Naive thymus-derived CD4-positive, alpha-beta T cell (primary cell): ENCODE data around the gene CDC42BPB. TPM values are rescaled to one million over a fixed set of nuclear protein-coding genes. Genes with fewer than 3 reads are reported as not detected.

Experiments used
- ATAC-seq: fragments of 150-1000 bp; cut with Tn5 transposase; 2 replicates; pipeline ENCODE4 v1.10.0; 2021; ENCODE audit warnings: mild to moderate bottlenecking, moderate library complexity
- CTCF ChIA-PET: fragments of 350-600 bp; sonication (Branson Sonifier 250); formaldehyde crosslinking; loops from one replicate; lab custom pipeline; 2021; ENCODE audit warnings: antibody characterized with exemption; lab: Charles Lee
- POLR2A ChIA-PET: fragments of 350-600 bp; sonication (Branson Sonifier 250); formaldehyde crosslinking; loops from one replicate; lab custom pipeline; 2021; ENCODE audit warnings: antibody characterized with exemption, inconsistent platforms; lab: Charles Lee
- DNase-seq, 9 donors: peaks; one replicate each; pipeline versions ENCODE4 v3.0.0 to v3.0.0-alpha.2; 2020 to 2022; ENCODE audit warnings: mixed read lengths in 1 of 9
- H3K27ac ChIP-seq: one replicate; pipeline ENCODE4 v1.7.0; 2013; ENCODE audit warnings: mild to moderate bottlenecking, low read depth, low read length, moderate library complexity
- H3K27me3 ChIP-seq, 2 donors: one replicate each; pipeline ENCODE4 v1.7.0; 2013; ENCODE audit warnings: low read length in 2 of 2, mild to moderate bottlenecking in 2 of 2, moderate library complexity in 2 of 2; ENCODE audit not compliant: control insufficient read depth in 2 of 2, insufficient read depth in 2 of 2
- H3K36me3 ChIP-seq, 3 experiments: 1 replicate in 2 of 3; 2 replicates in 1 of 3; pipeline ENCODE4 v1.7.0; 2013; ENCODE audit warnings: low read length in 3 of 3, mild to moderate bottlenecking in 3 of 3, moderate library complexity in 1 of 3; ENCODE audit not compliant: insufficient read depth in 3 of 3, control insufficient read depth in 2 of 3
- H3K4me1 ChIP-seq, 2 donors: one replicate each; pipeline ENCODE4 v1.7.0; 2013; ENCODE audit warnings: low read length in 2 of 2, mild to moderate bottlenecking in 2 of 2, moderate library complexity in 1 of 2; ENCODE audit not compliant: control insufficient read depth in 2 of 2, insufficient read depth in 2 of 2
- H3K4me3 ChIP-seq: 2 replicates; pipeline ENCODE4 v1.7.0; 2013; ENCODE audit warnings: mild to moderate bottlenecking, low read length
- H3K9me3 ChIP-seq, 3 experiments: 1 replicate in 2 of 3; 2 replicates in 1 of 3; pipeline ENCODE4 v1.7.0; 2013; ENCODE audit warnings: low read length in 3 of 3; ENCODE audit not compliant: control insufficient read depth in 2 of 3
- H3K27ac Mint-ChIP-seq, 9 donors: one replicate each; pipeline ENCODE4 v1.8.0; 2020 to 2022; ENCODE audit warnings: mixed read lengths in 9 of 9, mild to moderate bottlenecking in 8 of 9, moderate library complexity in 5 of 9, inconsistent platforms in 2 of 9
- H3K27me3 Mint-ChIP-seq, 5 donors: one replicate each; pipeline ENCODE4 v1.8.0; 2021 to 2022; ENCODE audit warnings: mixed read lengths in 5 of 5, mild to moderate bottlenecking in 1 of 5
- H3K36me3 Mint-ChIP-seq, 5 donors: one replicate each; pipeline ENCODE4 v1.8.0; 2020 to 2022; ENCODE audit warnings: mixed read lengths in 5 of 5, mild to moderate bottlenecking in 3 of 5, inconsistent platforms in 1 of 5
- H3K4me1 Mint-ChIP-seq, 7 donors: one replicate each; pipeline ENCODE4 v1.8.0; 2020 to 2022; ENCODE audit warnings: mixed read lengths in 7 of 7, mild to moderate bottlenecking in 3 of 7, inconsistent platforms in 1 of 7
- H3K4me3 Mint-ChIP-seq, 10 donors: one replicate each; pipeline ENCODE4 v1.8.0; 2020 to 2022; ENCODE audit warnings: mild to moderate bottlenecking in 10 of 10, mixed read lengths in 10 of 10, moderate library complexity in 6 of 10, inconsistent platforms in 2 of 10
- H3K9me3 Mint-ChIP-seq, 11 donors: one replicate each; pipeline ENCODE4 v1.8.0; 2020 to 2022; ENCODE audit warnings: mixed read lengths in 11 of 11, mild to moderate bottlenecking in 4 of 11, inconsistent platforms in 1 of 11, moderate library complexity in 1 of 11
- intact Hi-C, 2 donors: fragments of 100-400 bp; cut with micrococcal nuclease; formaldehyde crosslinking; loops; one replicate each; pipeline ENCODE4 v1.15.1; 2023
- polyA plus RNA-seq, 2 donors: library from polyadenylated mRNA; unstranded; fragments of 300-500 nt; fragmentation: Illumina TruSeq; gene quantifications; one replicate each; pipeline ENCODE4 v1.2.3, GENCODE V29; 2021
- total RNA-seq, 6 experiments: library from RNA in 5 of 6; stranded (reverse) in 5 of 6; gene quantifications; 1 replicate in 5 of 6; 2 replicates in 1 of 6; pipeline ENCODE4 v1.2.3 and lab custom pipeline; 2021 to 2026

CDC42BPB gene
- total and polyA plus RNA-seq, 7 experiments from 2014 or later: 0.34 to 16.0 (median 4.8) TPM

GRCh38 chr14:103064978-103065377 is 7.6 kb upstream of the CDC42BPB start:
- ChIA-PET CTCF (no interaction called here), POLR2A (no interaction called here)
- H3K4me3 ChIP-seq: no peak overlapping the region

GRCh38 chr14:103064436-103064835 is 7.1 kb upstream of the CDC42BPB start:
- intact Hi-C loops: no loop called here
- Histone ChIP-seq H3K27ac (no peak overlapping the region), H3K9me3 (no peaks in the 10 kb centered on the region), H3K4me3 (no peak overlapping the region), H3K4me1 (no peaks in the 10 kb centered on the region), H3K36me3 (no peaks in the 10 kb centered on the region), H3K27me3 (no peaks in the 10 kb centered on the region)
- ChIA-PET CTCF (no interaction called here), POLR2A (no interaction called here)
- no peaks in the 10 kb centered on the region for H3K36me3 Mint-ChIP-seq
- H3K4me3 Mint-ChIP-seq: no peak overlapping the region
- peaks cover 9 to 29% (median 16%) of the 10 kb centered on the region in 5 donors for H3K27me3 Mint-ChIP-seq
- H3K9me3 Mint-ChIP-seq: no peaks in the 10 kb centered on the region
- peaks cover 0 to 1% (median 0%) of the 10 kb centered on the region in 7 donors for H3K4me1 Mint-ChIP-seq
- ATAC-seq: no peak
- no peak overlapping the region for H3K27ac Mint-ChIP-seq
- no peak for DNase-seq

More at GRCh38 chr14:103064978-103065377, 7.6 kb upstream of the CDC42BPB start:
- Mint-ChIP-seq H3K27ac (no peak overlapping the region), H3K4me1 (peaks cover 0 to 1% (median 0%) of the 10 kb centered on the region in 7 donors), H3K36me3 (no peaks in the 10 kb centered on the region), H3K4me3 (no peak overlapping the region), H3K9me3 (no peaks in the 10 kb centered on the region), H3K27me3 (peaks cover 5 to 23% (median 11%) of the 10 kb centered on the region in 5 donors)
- intact Hi-C loops: no loop called here
- H3K27ac ChIP-seq: no peak overlapping the region
- DNase-seq (no peak), ATAC-seq (no peak)
- H3K4me1 ChIP-seq: no peaks in the 10 kb centered on the region
- H3K27me3 ChIP-seq: no peaks in the 10 kb centered on the region
- no peaks in the 10 kb centered on the region for H3K9me3 ChIP-seq
- H3K36me3 ChIP-seq: no peaks in the 10 kb centered on the region

- no peak overlapping the region for H3K4me3 ChIP-seq
- no peaks in the 10 kb centered on the region for H3K36me3 ChIP-seq
- DNase-seq (no peak), ATAC-seq (no peak)
- Mint-ChIP-seq H3K4me1 (peaks cover 0 to 4% (median 1%) of the 10 kb centered on the region in 7 donors), H3K4me3 (no peak overlapping the region), H3K27ac (no peak overlapping the region), H3K9me3 (no peaks in the 10 kb centered on the region), H3K36me3 (no peaks in the 10 kb centered on the region), H3K27me3 (peaks cover 11 to 45% (median 16%) of the 10 kb centered on the region in 5 donors)
- H3K9me3 ChIP-seq: no peaks in the 10 kb centered on the region
- CTCF ChIA-PET: interaction anchor here (1.2 kb wide), 1 partner anchor 42 kb away, joined by 3 read pairs; no protein-coding TSS in a partner anchor
- H3K27me3 ChIP-seq: peaks cover 3% of the 10 kb centered on the region in 2 donors
- POLR2A ChIA-PET: no interaction called here
- no peaks in the 10 kb centered on the region for H3K4me1 ChIP-seq
- intact Hi-C loops: no loop called here
- no peak overlapping the region for H3K27ac ChIP-seq
These were observed 4.2 kb upstream of the CDC42BPB start for GRCh38 chr14:103061482-103061976.

GRCh38 chr14:103059556-103059955 is 2.2 kb upstream of the CDC42BPB start:
- no peak for ATAC-seq
- Histone ChIP-seq H3K36me3 (no peaks in the 10 kb centered on the region), H3K9me3 (no peaks in the 10 kb centered on the region), H3K4me1 (no peaks in the 10 kb centered on the region), H3K4me3 (no peak overlapping the region), H3K27ac (no peak overlapping the region), H3K27me3 (peaks cover 3 to 7% of the 10 kb centered on the region in 2 donors)
- DNase-seq: no peak
- intact Hi-C loops: loop anchor here in 1 of 2 donors (10.0 kb wide), 1 partner anchor 285 kb away; the partner anchor contains the start of gene TRAF3
- ChIA-PET CTCF (no interaction called here), POLR2A (interaction anchor here (0.6 kb wide), 1 partner anchor 281 kb away, joined by 4 read pairs; no protein-coding TSS in a partner anchor)
- Mint-ChIP-seq H3K9me3 (no peaks in the 10 kb centered on the region), H3K4me3 (peak overlapping the region in 2 of 10 donors; percentile 7 to 12), H3K4me1 (peaks cover 0 to 13% (median 11%) of the 10 kb centered on the region in 7 donors), H3K27me3 (peaks cover 14 to 64% (median 16%) of the 10 kb centered on the region in 5 donors), H3K27ac (no peak overlapping the region), H3K36me3 (no peaks in the 10 kb centered on the region)

- no peak for DNase-seq
- Mint-ChIP-seq H3K4me1 (peaks cover 0 to 13% (median 11%) of the 10 kb centered on the region in 7 donors), H3K27ac (peak overlapping the region in 1 of 9 donors; percentile 15), H3K9me3 (no peaks in the 10 kb centered on the region), H3K4me3 (peak overlapping the region; percentile 45 to 86 (median 60)), H3K36me3 (no peaks in the 10 kb centered on the region), H3K27me3 (peaks cover 10 to 67% (median 14%) of the 10 kb centered on the region in 5 donors)
- H3K27me3 ChIP-seq: peaks cover 3 to 7% of the 10 kb centered on the region in 2 donors
- H3K36me3 ChIP-seq: no peaks in the 10 kb centered on the region
- no peaks in the 10 kb centered on the region for H3K9me3 ChIP-seq
- CTCF ChIA-PET: no interaction called here
- ATAC-seq: no peak
- POLR2A ChIA-PET: no interaction called here
- no peaks in the 10 kb centered on the region for H3K4me1 ChIP-seq
- peak overlapping the region; percentile 39 for H3K4me3 ChIP-seq
- H3K27ac ChIP-seq: no peak overlapping the region
- intact Hi-C loops: loop anchor here in 1 of 2 donors (10.0 kb wide), 1 partner anchor 284 kb away; the partner anchor contains the start of gene TRAF3
These were observed 1.1 kb upstream of the CDC42BPB start for GRCh38 chr14:103058164-103059055.

GRCh38 chr14:103057028-103057371 is 349 bp downstream of the CDC42BPB start:
- DNase-seq (peak in 2 of 9 donors; percentile 14 to 16), ATAC-seq (peak; percentile 8)
- Histone ChIP-seq H3K9me3 (no peaks in the 10 kb centered on the region), H3K36me3 (no peaks in the 10 kb centered on the region), H3K27me3 (peaks cover 3 to 7% of the 10 kb centered on the region in 2 donors), H3K4me3 (no peak overlapping the region), H3K4me1 (no peaks in the 10 kb centered on the region), H3K27ac (peak overlapping the region; percentile 21)
- Mint-ChIP-seq H3K4me1 (peaks cover 0 to 13% (median 11%) of the 10 kb centered on the region in 7 donors), H3K27me3 (peaks cover 9 to 59% (median 14%) of the 10 kb centered on the region in 5 donors), H3K27ac (no peak overlapping the region), H3K4me3 (peak overlapping the region in 4 of 10 donors; percentile 60 to 82 (median 78)), H3K9me3 (no peaks in the 10 kb centered on the region), H3K36me3 (no peaks in the 10 kb centered on the region)
- CTCF ChIA-PET: no interaction called here
- POLR2A ChIA-PET: no interaction called here
- intact Hi-C loops: loop anchor here in 1 of 2 donors (1.0 to 10.0 kb wide), 2 partner anchors 18 to 282 kb away; partner anchors contain the start of gene TRAF3
